ENCODE results near the gene SMIM23.
A peak's percentile ranks its signal among the peaks of the same experiment; 100 is the strongest.

Gene SMIM23

GRCh38 chr5:171785517-171785916 lies at the start of gene SMIM23:
Gene SMIM23, plus strand, starts transcription at chr5:171785817. Its CDS starts 55 bp downstream, at chr5:171785872.
- DNase-seq (ENCODE audit: low read depth in 2 of 2), result no peak

GRCh38 chr5:171736976-171737891 lies 48.4 kb upstream of the SMIM23 start:
- no peak for DNase-seq (ENCODE audit: low read depth in 2 of 2)

GRCh38 chr5:171738501-171738900 lies 47.1 kb upstream of the SMIM23 start:
- DNase-seq (ENCODE audit: low read depth in 2 of 2), result no peak

- DNase-seq (ENCODE audit: low read depth in 2 of 2), result no peak
Observed at GRCh38 chr5:171739271-171739670, 46.3 kb upstream of the SMIM23 start.

GRCh38 chr5:171743436-171744076 lies 42.1 kb upstream of the SMIM23 start:
- no peak for DNase-seq (ENCODE audit: low read depth in 2 of 2)

GRCh38 chr5:171744264-171744663 lies 41.4 kb upstream of the SMIM23 start:
- DNase-seq (ENCODE audit: low read depth in 2 of 2), result no peak

GRCh38 chr5:171744882-171745281 lies 40.7 kb upstream of the SMIM23 start:
- DNase-seq (ENCODE audit: low read depth in 2 of 2), result no peak

GRCh38 chr5:171745602-171746001 lies 40.0 kb upstream of the SMIM23 start:
- no peak for DNase-seq (ENCODE audit: low read depth in 2 of 2)

- no peak for DNase-seq (ENCODE audit: low read depth in 2 of 2)
Observed at GRCh38 chr5:171747061-171747859, 38.4 kb upstream of the SMIM23 start.

- no peak for DNase-seq (ENCODE audit: low read depth in 2 of 2)
Observed at GRCh38 chr5:171748720-171749119, 36.9 kb upstream of the SMIM23 start.

- no peak for DNase-seq (ENCODE audit: low read depth in 2 of 2)
Observed at GRCh38 chr5:171749365-171749764, 36.3 kb upstream of the SMIM23 start.

- no peak for DNase-seq (ENCODE audit: low read depth in 2 of 2)
Observed at GRCh38 chr5:171750311-171750788, 35.3 kb upstream of the SMIM23 start.

- DNase-seq (ENCODE audit: low read depth in 2 of 2), result peak; percentile 26 to 46
Observed at GRCh38 chr5:171755354-171755821, 30.2 kb upstream of the SMIM23 start.

- peak; percentile 73 to 75 for DNase-seq (ENCODE audit: low read depth in 2 of 2)
Observed at GRCh38 chr5:171757853-171758535, 27.6 kb upstream of the SMIM23 start.

- DNase-seq (ENCODE audit: low read depth in 2 of 2), result no peak
Observed at GRCh38 chr5:171759777-171760176, 25.8 kb upstream of the SMIM23 start.

- no peak for DNase-seq (ENCODE audit: low read depth in 2 of 2)
Observed at GRCh38 chr5:171762021-171762608, 23.5 kb upstream of the SMIM23 start.

- no peak for DNase-seq (ENCODE audit: low read depth in 2 of 2)
Observed at GRCh38 chr5:171762903-171763302, 22.7 kb upstream of the SMIM23 start.

GRCh38 chr5:171764265-171764664 lies 21.4 kb upstream of the SMIM23 start:
- no peak for DNase-seq (ENCODE audit: low read depth in 2 of 2)

- DNase-seq (ENCODE audit: low read depth in 2 of 2), result no peak
Observed at GRCh38 chr5:171766875-171767274, 18.7 kb upstream of the SMIM23 start.

GRCh38 chr5:171770153-171770552 lies 15.5 kb upstream of the SMIM23 start:
- no peak for DNase-seq (ENCODE audit: low read depth in 2 of 2)

- no peak for DNase-seq (ENCODE audit: low read depth in 2 of 2)
Observed at GRCh38 chr5:171771856-171772255, 13.8 kb upstream of the SMIM23 start.

All from fibroblast of skin of left biceps (primary cell).